WTC11 (cell line): ENCODE results near the gene FAM124B. TPM values are rescaled to one million over a fixed set of nuclear protein-coding genes. Genes with fewer than 3 reads are reported as not detected.

ENCODE experiments used
- ATAC-seq: fragments of 200-7000 bp; cut with Tn5 transposase; 2 replicates; pipeline ENCODE4 v1.10.0; 2021; ENCODE audit warnings: mild to moderate bottlenecking, moderate library complexity
- CTCF ChIA-PET: fragments of 300-600 bp; sonication (Branson Sonifier 250); formaldehyde crosslinking; loops from one replicate; lab custom pipeline; 2021; ENCODE audit warnings: antibody characterized with exemption; lab: Charles Lee
- POLR2A ChIA-PET: fragments of 350-600 bp; sonication (Branson Sonifier 250); formaldehyde crosslinking; loops from one replicate; lab custom pipeline; 2021; ENCODE audit warnings: antibody characterized with exemption; lab: Charles Lee
- DNase-seq: peaks from one replicate; pipeline ENCODE4 v3.0.0; 2021; ENCODE audit warnings: low spot score
- H3K27ac Mint-ChIP-seq: 2 replicates; pipeline ENCODE4 v1.8.0; 2021; ENCODE audit warnings: mixed read lengths
- H3K27me3 Mint-ChIP-seq: 2 replicates; pipeline ENCODE4 v1.8.0; 2021; ENCODE audit warnings: low read depth, mild to moderate bottlenecking, moderate library complexity, mixed read lengths
- H3K36me3 Mint-ChIP-seq: 2 replicates; pipeline ENCODE4 v1.8.0; 2021; ENCODE audit warnings: mixed read lengths
- H3K4me1 Mint-ChIP-seq: 2 replicates; pipeline ENCODE4 v1.8.0; 2022; ENCODE audit warnings: mixed read lengths
- H3K4me3 Mint-ChIP-seq: 2 replicates; pipeline ENCODE4 v1.8.0; 2021; ENCODE audit warnings: mild to moderate bottlenecking, moderate library complexity, mixed read lengths
- H3K9me3 Mint-ChIP-seq: 2 replicates; pipeline ENCODE4 v1.8.0; 2021; ENCODE audit warnings: mixed read lengths
- CBFB ChIP-seq: sonication (generic); formaldehyde crosslinking; IDR thresholded peaks from 2 replicates; pipeline ENCODE4 v1.8.1; 2022; ENCODE audit warnings: mild to moderate bottlenecking, low read depth, missing genetic modification reagents
- CTCF ChIP-seq: fragments of 200-600 bp; IDR thresholded peaks from 2 replicates; pipeline ENCODE4 v1.8.0; 2022; ENCODE audit warnings: antibody characterized with exemption
- EMX1 ChIP-seq: fragments of 250-450 bp; sonication (Bioruptor Pico); IDR thresholded peaks from 2 replicates; pipeline ENCODE4 v1.8.0; 2021; ENCODE audit warnings: mild to moderate bottlenecking
- ESRRA ChIP-seq: sonication (generic); formaldehyde crosslinking; IDR thresholded peaks from 2 replicates; pipeline ENCODE4 v1.8.1; 2022; ENCODE audit warnings: mild to moderate bottlenecking, missing genetic modification reagents, borderline replicate concordance
- JUN ChIP-seq: sonication (generic); formaldehyde crosslinking; IDR thresholded peaks from 2 replicates; pipeline ENCODE4 v1.8.0; 2023; ENCODE audit warnings: mild to moderate bottlenecking, missing genetic modification reagents
- MAX ChIP-seq: sonication (generic); formaldehyde crosslinking; IDR thresholded peaks from 2 replicates; pipeline ENCODE4 v1.8.0; 2022; ENCODE audit warnings: mild to moderate bottlenecking, missing genetic modification reagents
- NR2C2 ChIP-seq: sonication (generic); formaldehyde crosslinking; IDR thresholded peaks from 2 replicates; pipeline ENCODE4 v1.8.0; 2022; ENCODE audit warnings: mild to moderate bottlenecking, missing genetic modification reagents
- SP1 ChIP-seq: sonication (generic); formaldehyde crosslinking; conservative IDR thresholded peaks from 2 replicates; pipeline ENCODE4 v1.8.1; 2022; ENCODE audit warnings: missing genetic modification reagents
- TEAD1 ChIP-seq: sonication (generic); formaldehyde crosslinking; IDR thresholded peaks from 2 replicates; pipeline ENCODE4 v1.8.0; 2022; ENCODE audit warnings: mild to moderate bottlenecking, missing genetic modification reagents
- ZNF263 ChIP-seq: sonication (generic); formaldehyde crosslinking; IDR thresholded peaks from 2 replicates; pipeline ENCODE4 v1.8.1; 2022; ENCODE audit warnings: low read depth, mild to moderate bottlenecking, moderate library complexity, missing genetic modification reagents
- ZNF396 ChIP-seq: fragments of 250-450 bp; sonication (Bioruptor Pico); IDR thresholded peaks from 2 replicates; pipeline ENCODE4 v1.8.0; 2021; ENCODE audit warnings: mild to moderate bottlenecking, moderate library complexity, borderline replicate concordance
- ZNF512 ChIP-seq: sonication (generic); formaldehyde crosslinking; IDR thresholded peaks from 2 replicates; pipeline ENCODE4 v1.8.1; 2022; ENCODE audit warnings: missing genetic modification reagents, borderline replicate concordance
- total RNA-seq: library from RNA; stranded (reverse); gene quantifications from 3 replicates; pipeline ENCODE4 v1.2.3, GENCODE V29; 2021
- TF ChIP-seq, protein P1 (sequence below): fragments of 250-450 bp; sonication (Bioruptor Pico); IDR thresholded peaks from 2 replicates; pipeline ENCODE4 v1.8.0; 2021; ENCODE audit warnings: mild to moderate bottlenecking
- TF ChIP-seq, protein P2 (sequence below): fragments of 250-450 bp; sonication (Bioruptor Pico); IDR thresholded peaks from 2 replicates; pipeline ENCODE4 v2.1.2; 2022; ENCODE audit warnings: mild to moderate bottlenecking, moderate library complexity

Gene FAM124B
- total RNA-seq, 1 experiment from 2014 or later: 3.7 TPM

GRCh38 chr2:224366267-224366844, 35.6 kb downstream of the FAM124B start (continued):
- TF ChIP-seq JUN (CRISPR knock-in tag) (no peak), EMX1 (CRISPR knock-in tag) (no peak), ZNF263 (no peak), ZNF396 (CRISPR knock-in tag) (no peak), ZNF512 (CRISPR knock-in tag) (no peak), CTCF (no peak)

- H3K27me3 Mint-ChIP-seq: no peaks in the 10 kb centered on the region
- ATAC-seq (no peak), DNase-seq (no peak)
- ChIA-PET POLR2A (no interaction called here), CTCF (no interaction called here)
- no peak overlapping the region for H3K27ac Mint-ChIP-seq
- H3K9me3 Mint-ChIP-seq: peaks cover 15% of the 10 kb centered on the region
- TF ChIP-seq, protein P1, sequence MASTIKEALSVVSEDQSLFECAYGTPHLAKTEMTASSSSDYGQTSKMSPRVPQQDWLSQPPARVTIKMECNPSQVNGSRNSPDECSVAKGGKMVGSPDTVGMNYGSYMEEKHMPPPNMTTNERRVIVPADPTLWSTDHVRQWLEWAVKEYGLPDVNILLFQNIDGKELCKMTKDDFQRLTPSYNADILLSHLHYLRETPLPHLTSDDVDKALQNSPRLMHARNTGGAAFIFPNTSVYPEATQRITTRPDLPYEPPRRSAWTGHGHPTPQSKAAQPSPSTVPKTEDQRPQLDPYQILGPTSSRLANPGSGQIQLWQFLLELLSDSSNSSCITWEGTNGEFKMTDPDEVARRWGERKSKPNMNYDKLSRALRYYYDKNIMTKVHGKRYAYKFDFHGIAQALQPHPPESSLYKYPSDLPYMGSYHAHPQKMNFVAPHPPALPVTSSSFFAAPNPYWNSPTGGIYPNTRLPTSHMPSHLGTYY (CRISPR knock-in tag): no peak
- no peaks in the 10 kb centered on the region; the same call in 1 of the 2 replicates for H3K36me3 Mint-ChIP-seq
- H3K4me1 Mint-ChIP-seq: no peaks in the 10 kb centered on the region
- no peak overlapping the region for H3K4me3 Mint-ChIP-seq
Measured at GRCh38 chr2:224365331-224365730, 36.6 kb downstream of the FAM124B start.

DNA sequence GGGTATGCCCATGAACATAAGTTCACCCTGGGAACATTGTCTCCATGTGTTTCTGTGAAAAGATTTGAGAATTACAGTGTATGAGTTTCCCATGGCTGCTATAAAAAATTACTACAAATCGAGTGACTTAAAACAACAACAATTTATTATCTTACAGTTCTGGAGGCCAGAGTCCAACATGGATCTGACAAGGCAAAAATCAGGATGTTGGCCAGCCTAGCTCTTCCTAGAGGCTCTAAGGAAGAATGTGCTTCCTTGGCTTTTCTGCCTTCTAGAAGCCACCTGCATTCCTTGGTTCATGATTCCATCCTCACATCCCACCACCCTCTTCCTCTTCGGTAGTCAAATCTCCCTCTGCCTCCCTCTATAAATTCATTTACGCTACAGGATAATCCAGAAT, 38.6 kb downstream of the FAM124B start:
- Mint-ChIP-seq H3K4me1 (no peaks in the 10 kb centered on the region), H3K27ac (no peak overlapping the region), H3K36me3 (no peaks in the 10 kb centered on the region; the same call in 1 of the 2 replicates), H3K27me3 (no peaks in the 10 kb centered on the region), H3K4me3 (no peak overlapping the region), H3K9me3 (peaks cover 15% of the 10 kb centered on the region)
- ATAC-seq: 0 out of 2 replicates have a peak, but pooled peaks have one; percentile 30
- TF ChIP-seq NR2C2 (CRISPR knock-in tag): no peak
- no peak for TF ChIP-seq SP1 (CRISPR knock-in tag)
- no peak for TF ChIP-seq MAX (CRISPR knock-in tag)
- TF ChIP-seq, protein P2, sequence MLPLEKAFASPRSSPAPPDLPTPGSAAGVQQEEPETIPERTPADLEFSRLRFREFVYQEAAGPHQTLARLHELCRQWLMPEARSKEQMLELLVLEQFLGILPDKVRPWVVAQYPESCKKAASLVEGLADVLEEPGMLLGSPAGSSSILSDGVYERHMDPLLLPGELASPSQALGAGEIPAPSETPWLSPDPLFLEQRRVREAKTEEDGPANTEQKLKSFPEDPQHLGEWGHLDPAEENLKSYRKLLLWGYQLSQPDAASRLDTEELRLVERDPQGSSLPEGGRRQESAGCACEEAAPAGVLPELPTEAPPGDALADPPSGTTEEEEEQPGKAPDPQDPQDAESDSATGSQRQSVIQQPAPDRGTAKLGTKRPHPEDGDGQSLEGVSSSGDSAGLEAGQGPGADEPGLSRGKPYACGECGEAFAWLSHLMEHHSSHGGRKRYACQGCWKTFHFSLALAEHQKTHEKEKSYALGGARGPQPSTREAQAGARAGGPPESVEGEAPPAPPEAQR (CRISPR knock-in tag): no peak
- no peak for TF ChIP-seq CBFB (CRISPR knock-in tag)
- no peak for TF ChIP-seq TEAD1 (CRISPR knock-in tag)
- no peak for TF ChIP-seq ESRRA (CRISPR knock-in tag)
- TF ChIP-seq, protein P1 (CRISPR knock-in tag): no peak
- CTCF ChIA-PET: no interaction called here
- DNase-seq: no peak
- POLR2A ChIA-PET: no interaction called here
